Karpas-422 (cell line): ENCODE results near the gene CDH2. TPM values are rescaled to one million over a fixed set of nuclear protein-coding genes. Genes with fewer than 3 reads are reported as not detected.

ENCODE experiments used
- DNase-seq: peaks from one replicate; pipeline ENCODE4 v3.0.0-alpha.2; 2015
- H2AFZ ChIP-seq: fragments of 200-600 bp; sonication (generic); 2 replicates; pipeline ENCODE4 v1.6.1; 2014; ENCODE audit warnings: antibody characterized with exemption, low read length, mixed read lengths
- H3K27ac ChIP-seq: fragments of 200-600 bp; sonication (generic); 2 replicates; pipeline ENCODE4 v1.5.1; 2014; ENCODE audit warnings: mild to moderate bottlenecking, low read length, moderate library complexity
- H3K27me3 ChIP-seq: fragments of 200-600 bp; sonication (generic); 2 replicates; pipeline ENCODE4 v1.6.1; 2014; ENCODE audit warnings: low read length, mixed read lengths
- H3K36me3 ChIP-seq: fragments of 200-600 bp; sonication (generic); 2 replicates; pipeline ENCODE4 v1.6.1; 2014; ENCODE audit warnings: low read length, mixed read lengths; ENCODE audit not compliant: insufficient read depth
- H3K4me1 ChIP-seq: fragments of 200-600 bp; sonication (generic); 2 replicates; pipeline ENCODE4 v1.6.1; 2014; ENCODE audit warnings: mild to moderate bottlenecking, low read length, mixed read lengths
- H3K4me2 ChIP-seq: fragments of 200-600 bp; sonication (generic); 2 replicates; pipeline ENCODE4 v1.6.1; 2014; ENCODE audit warnings: low read length, low read depth, mild to moderate bottlenecking; ENCODE audit not compliant: poor library complexity, severe bottlenecking
- H3K4me3 ChIP-seq: fragments of 200-600 bp; sonication (generic); 2 replicates; pipeline ENCODE4 v1.5.1; 2014; ENCODE audit warnings: mild to moderate bottlenecking, antibody characterized with exemption, low read length, mixed read lengths
- H3K79me2 ChIP-seq: fragments of 200-600 bp; sonication (generic); 2 replicates; pipeline ENCODE4 v1.6.1; 2014; ENCODE audit warnings: mild to moderate bottlenecking, low read length, mixed read lengths
- H3K9ac ChIP-seq: fragments of 200-600 bp; sonication (generic); 2 replicates; pipeline ENCODE4 v1.6.0; 2014; ENCODE audit warnings: low read length
- H3K9me2 ChIP-seq: fragments of 200-600 bp; sonication (generic), shearing (Covaris generic); replicated peaks from 2 replicates; pipeline ENCODE4 v1.6.0; 2014; ENCODE audit warnings: mild to moderate bottlenecking, low read length, moderate library complexity; ENCODE audit not compliant: insufficient read depth
- H3K9me3 ChIP-seq: fragments of 300-700, 200-600 bp; sonication (generic); 2 replicates; pipeline ENCODE4 v1.6.1; 2014; ENCODE audit warnings: low read length, mixed read lengths
- H4K20me1 ChIP-seq: fragments of 200-600 bp; sonication (generic); 2 replicates; pipeline ENCODE4 v1.6.1; 2014; ENCODE audit warnings: mild to moderate bottlenecking, antibody characterized with exemption, low read length, low read depth; ENCODE audit not compliant: insufficient read depth
- total RNA-seq: library from RNA; depleted of rRNA; stranded (reverse); fragments of >200 nt; shearing (Covaris generic); gene quantifications from 2 replicates; pipeline ENCODE4 v1.2.3, GENCODE V29; 2014; ENCODE audit warnings: low replicate concordance

Gene CDH2
- total RNA-seq, 1 experiment from 2014 or later = not detected

DNA sequence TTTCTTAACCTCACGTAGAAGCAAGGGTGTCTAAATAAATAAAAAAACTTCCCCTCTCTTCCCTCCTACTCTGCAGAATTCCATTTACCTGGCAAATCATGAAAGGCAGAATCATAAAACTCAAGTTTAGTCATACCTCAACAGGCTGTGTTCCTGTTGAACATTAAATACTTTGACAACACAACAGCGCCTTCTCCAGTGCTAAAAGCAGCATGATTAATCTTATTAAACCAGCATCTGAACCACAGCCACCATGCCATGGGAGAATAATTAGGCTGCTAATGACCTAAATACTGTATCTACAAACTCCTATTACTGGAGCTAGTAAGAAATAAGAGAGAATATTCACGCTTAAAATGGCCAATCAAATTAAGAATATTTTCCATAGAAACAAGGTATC is 68.1 kb downstream of the CDH2 start:
- H3K9ac ChIP-seq = no peak overlapping the region
- no peak overlapping the region for H3K4me3 ChIP-seq
- no peaks in the 10 kb centered on the region for H3K4me1 ChIP-seq
- H3K36me3 ChIP-seq = no peaks in the 10 kb centered on the region
- H4K20me1 ChIP-seq = no peaks in the 10 kb centered on the region
- H3K9me3 ChIP-seq = peaks cover 9% of the 10 kb centered on the region; the same call in 1 of the 2 replicates
- no peak overlapping the region for H2AFZ ChIP-seq
- H3K4me2 ChIP-seq = no peak overlapping the region
- no peak for DNase-seq
- H3K27me3 ChIP-seq = no peaks in the 10 kb centered on the region
- H3K9me2 ChIP-seq = no peaks in the 10 kb centered on the region
- no peaks in the 10 kb centered on the region for H3K79me2 ChIP-seq
- H3K27ac ChIP-seq = no peak overlapping the region

DNA sequence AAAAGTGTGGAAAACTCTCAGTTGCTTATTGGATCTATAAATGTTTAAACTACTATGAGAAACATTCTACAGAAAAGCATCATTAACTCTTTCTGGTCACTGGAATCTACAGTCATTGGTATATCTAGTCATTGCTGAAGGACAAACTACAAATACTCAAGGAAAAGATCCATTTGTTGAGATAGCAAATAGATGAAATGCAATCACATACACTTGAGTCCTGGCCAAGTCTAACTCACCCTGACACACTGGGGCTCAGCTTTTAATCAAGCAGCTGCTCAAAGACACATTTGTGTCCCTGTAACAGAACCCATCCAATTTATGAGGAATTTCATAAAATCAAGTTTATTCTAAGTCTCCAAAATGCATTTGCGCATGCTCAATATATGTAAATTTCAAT is 68.7 kb downstream of the CDH2 start:
- H3K9ac ChIP-seq = no peak overlapping the region
- no peak for DNase-seq
- H3K4me2 ChIP-seq = no peak overlapping the region
- H3K9me2 ChIP-seq = no peaks in the 10 kb centered on the region
- H3K4me3 ChIP-seq = no peak overlapping the region
- H4K20me1 ChIP-seq = no peaks in the 10 kb centered on the region
- H3K36me3 ChIP-seq = no peaks in the 10 kb centered on the region
- H3K79me2 ChIP-seq = no peaks in the 10 kb centered on the region
- H3K9me3 ChIP-seq = peaks cover 9% of the 10 kb centered on the region; the same call in 1 of the 2 replicates
- H3K27me3 ChIP-seq = no peaks in the 10 kb centered on the region
- H3K4me1 ChIP-seq = no peaks in the 10 kb centered on the region
- no peak overlapping the region for H3K27ac ChIP-seq
- no peak overlapping the region for H2AFZ ChIP-seq

DNA sequence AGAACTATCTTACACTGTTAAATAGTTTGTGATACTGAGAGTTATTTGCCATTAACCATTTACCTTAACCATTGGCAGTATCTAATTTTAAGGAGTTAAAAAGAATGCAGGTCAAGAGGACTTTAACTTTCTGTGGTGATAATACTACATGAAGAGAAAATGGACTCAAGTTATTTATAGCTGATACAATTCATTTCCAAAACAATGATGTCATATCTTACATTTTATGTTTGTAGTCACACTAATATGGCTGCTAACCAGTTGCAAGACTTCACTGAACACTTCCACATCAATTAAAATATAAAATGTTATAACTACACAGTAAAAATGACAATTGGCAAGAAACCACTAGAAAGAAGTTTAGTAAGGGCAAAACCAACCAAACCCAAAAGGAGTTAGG is 77.7 kb downstream of the CDH2 start:
- Histone ChIP-seq H2AFZ (no peak overlapping the region), H3K4me1 (no peaks in the 10 kb centered on the region), H3K27ac (no peak overlapping the region), H3K79me2 (no peaks in the 10 kb centered on the region), H3K9ac (no peak overlapping the region), H3K36me3 (no peaks in the 10 kb centered on the region), H3K9me2 (no peaks in the 10 kb centered on the region), H4K20me1 (no peaks in the 10 kb centered on the region), H3K4me3 (no peak overlapping the region), H3K4me2 (no peak overlapping the region), H3K9me3 (peaks cover 23% of the 10 kb centered on the region), H3K27me3 (no peaks in the 10 kb centered on the region)
- DNase-seq = no peak

DNA sequence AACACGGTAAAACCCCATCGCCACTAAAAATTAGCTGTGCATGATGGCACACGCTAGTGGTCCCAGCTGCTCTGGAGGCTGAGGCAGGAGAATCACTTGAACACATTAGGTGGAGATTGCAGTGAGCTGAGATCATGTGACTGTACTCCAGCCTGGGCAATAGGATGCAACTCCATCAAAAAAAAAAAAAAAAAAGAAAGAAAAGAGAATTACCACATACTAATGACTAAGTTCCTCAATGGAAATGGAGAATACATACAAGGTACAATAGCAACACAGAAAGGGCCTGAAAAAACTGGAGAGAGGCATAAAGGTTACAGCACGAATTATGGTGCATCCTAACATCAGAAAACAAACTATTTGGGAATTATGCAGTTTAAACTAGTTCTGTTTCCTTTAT is 81.3 kb downstream of the CDH2 start:
- Histone ChIP-seq H3K9me2 (no peaks in the 10 kb centered on the region), H3K4me3 (no peak overlapping the region), H3K4me2 (no peak overlapping the region), H3K79me2 (no peaks in the 10 kb centered on the region), H3K27ac (no peak overlapping the region), H3K9ac (no peak overlapping the region), H3K27me3 (no peaks in the 10 kb centered on the region), H2AFZ (no peak overlapping the region), H3K9me3 (peaks cover 27% of the 10 kb centered on the region), H3K36me3 (no peaks in the 10 kb centered on the region), H4K20me1 (no peaks in the 10 kb centered on the region), H3K4me1 (no peaks in the 10 kb centered on the region)
- no peak for DNase-seq

DNA sequence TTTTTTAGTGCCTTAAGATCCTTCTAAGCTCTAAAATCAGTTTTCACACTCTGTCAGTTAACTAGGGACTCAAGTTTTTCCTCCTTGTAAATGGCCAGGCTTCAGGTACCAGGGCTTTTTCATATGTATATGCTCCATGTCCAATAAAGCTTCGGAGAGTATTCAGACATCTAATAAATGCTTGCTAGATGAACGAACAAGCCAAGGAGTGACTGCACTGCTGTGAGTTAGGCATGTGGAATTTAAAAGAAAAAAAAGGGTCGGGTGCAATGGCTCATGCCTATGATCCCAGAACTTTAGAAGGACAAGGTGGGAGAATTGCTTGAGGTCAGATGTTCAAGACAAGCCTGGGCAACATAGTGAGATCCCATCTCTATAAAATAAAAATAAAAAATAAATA is 81.9 kb downstream of the CDH2 start:
- Histone ChIP-seq H4K20me1 (no peaks in the 10 kb centered on the region), H3K4me1 (no peaks in the 10 kb centered on the region), H3K4me3 (no peak overlapping the region), H3K79me2 (no peaks in the 10 kb centered on the region), H3K36me3 (no peaks in the 10 kb centered on the region), H3K9ac (no peak overlapping the region), H3K4me2 (no peak overlapping the region), H3K9me2 (no peaks in the 10 kb centered on the region), H3K27me3 (no peaks in the 10 kb centered on the region), H3K9me3 (peaks cover 27% of the 10 kb centered on the region), H2AFZ (no peak overlapping the region), H3K27ac (no peak overlapping the region)
- DNase-seq = no peak

DNA sequence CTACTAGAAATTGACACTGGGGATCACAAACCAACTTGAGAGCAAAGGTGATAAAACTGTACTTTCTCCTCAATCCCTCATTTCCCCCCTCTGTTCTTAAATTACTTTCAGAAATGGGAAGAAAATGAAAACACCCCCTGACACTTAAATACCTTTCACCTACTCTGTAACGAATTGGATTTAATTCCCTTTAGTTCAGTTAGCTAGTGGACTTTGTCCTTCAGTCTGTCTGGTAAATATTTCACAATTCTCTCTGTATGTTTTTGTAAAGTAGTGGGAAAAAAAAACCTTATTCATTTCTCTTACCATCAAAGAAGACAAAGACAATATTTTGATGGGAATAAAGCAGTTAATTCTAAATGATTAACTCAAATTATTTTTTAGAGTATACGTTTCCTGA is 85.7 kb downstream of the CDH2 start:
- H3K4me2 ChIP-seq = no peak overlapping the region
- H3K4me3 ChIP-seq = no peak overlapping the region
- H3K36me3 ChIP-seq = no peaks in the 10 kb centered on the region
- H3K27ac ChIP-seq = no peak overlapping the region
- H3K4me1 ChIP-seq = no peaks in the 10 kb centered on the region
- DNase-seq = no peak
- H3K27me3 ChIP-seq = no peaks in the 10 kb centered on the region
- no peaks in the 10 kb centered on the region for H3K9me2 ChIP-seq
- no peaks in the 10 kb centered on the region for H3K79me2 ChIP-seq
- H4K20me1 ChIP-seq = no peaks in the 10 kb centered on the region
- no peak overlapping the region for H2AFZ ChIP-seq
- peaks cover 13% of the 10 kb centered on the region for H3K9me3 ChIP-seq
- H3K9ac ChIP-seq = no peak overlapping the region

DNA sequence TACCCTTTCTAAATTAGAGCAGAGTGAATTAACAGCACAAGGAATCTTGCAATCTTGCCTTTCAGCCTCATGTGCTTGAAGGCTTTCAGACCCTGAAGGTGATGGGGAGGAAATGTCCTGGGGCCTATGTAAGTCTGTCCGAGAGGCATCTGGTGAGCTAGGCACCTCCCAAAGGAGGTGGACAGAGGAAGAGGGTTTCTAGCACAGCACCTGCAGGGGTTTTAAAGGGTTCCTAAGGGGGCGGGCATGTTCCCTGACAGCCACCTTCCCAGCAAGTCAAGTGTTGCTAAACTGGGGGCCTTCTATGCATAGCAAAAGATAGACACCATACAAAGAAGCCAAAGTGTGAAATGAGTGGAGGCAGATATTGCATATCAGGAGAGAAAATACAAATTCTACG is 88.5 kb downstream of the CDH2 start:
- no peaks in the 10 kb centered on the region for H3K79me2 ChIP-seq
- H3K27me3 ChIP-seq = no peaks in the 10 kb centered on the region
- H3K36me3 ChIP-seq = no peaks in the 10 kb centered on the region
- no peak overlapping the region for H3K4me3 ChIP-seq
- H3K4me2 ChIP-seq = no peak overlapping the region
- peaks cover 9% of the 10 kb centered on the region for H3K9me3 ChIP-seq
- no peak overlapping the region for H3K27ac ChIP-seq
- no peaks in the 10 kb centered on the region for H3K4me1 ChIP-seq
- H4K20me1 ChIP-seq = no peaks in the 10 kb centered on the region
- no peak overlapping the region for H2AFZ ChIP-seq
- no peak for DNase-seq
- no peak overlapping the region for H3K9ac ChIP-seq
- H3K9me2 ChIP-seq = no peaks in the 10 kb centered on the region

DNA sequence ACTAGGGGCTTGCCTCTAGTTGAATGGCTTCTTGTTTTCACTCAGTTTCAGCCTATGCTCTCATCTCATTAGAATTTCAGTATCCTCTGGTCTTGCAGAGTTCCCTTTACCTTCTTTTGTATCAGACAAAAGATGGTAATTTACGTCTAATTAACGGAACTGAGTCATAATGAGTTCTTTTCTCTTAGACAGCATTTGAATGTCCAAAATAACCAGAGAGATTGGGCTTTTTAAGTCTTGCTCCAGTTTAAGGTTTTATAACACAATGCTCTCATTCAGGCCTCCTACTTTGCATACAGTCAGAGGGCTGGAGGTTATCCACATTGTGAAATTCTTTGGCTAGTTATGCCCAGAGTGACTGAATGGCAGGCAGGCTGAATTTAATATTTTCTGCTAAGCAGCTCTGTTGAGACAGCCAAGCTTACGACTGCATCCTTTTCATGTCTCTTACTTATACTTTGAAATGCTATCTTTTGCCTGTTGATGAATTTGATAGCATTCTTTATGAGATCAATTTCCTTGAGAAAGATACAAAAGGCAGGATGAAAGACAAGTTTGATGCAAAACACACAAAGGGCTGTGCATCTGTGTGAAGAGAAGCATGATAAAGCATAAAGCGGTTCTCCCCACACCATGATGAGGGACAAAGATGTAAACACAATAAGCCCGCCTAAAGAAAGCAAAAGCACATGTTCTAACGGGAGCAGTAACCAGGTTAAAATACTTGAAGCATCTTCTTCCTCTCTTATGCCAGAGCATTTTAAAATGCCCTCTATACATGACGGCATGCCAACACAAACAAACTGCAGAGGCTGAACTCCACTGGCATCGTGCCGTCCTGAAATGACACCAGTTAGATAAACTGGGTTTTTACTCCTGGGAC is 90.0 kb downstream of the CDH2 start:
- no peak overlapping the region for H3K4me3 ChIP-seq
- H3K4me2 ChIP-seq = no peak overlapping the region
- H3K27me3 ChIP-seq = no peaks in the 10 kb centered on the region
- no peaks in the 10 kb centered on the region for H3K4me1 ChIP-seq
- no peak overlapping the region for H3K27ac ChIP-seq
- H3K79me2 ChIP-seq = no peaks in the 10 kb centered on the region
- H3K9ac ChIP-seq = no peak overlapping the region
- DNase-seq = peak; percentile 42
- H3K36me3 ChIP-seq = no peaks in the 10 kb centered on the region
- H4K20me1 ChIP-seq = no peaks in the 10 kb centered on the region
- H2AFZ ChIP-seq = no peak overlapping the region
- peaks cover 2% of the 10 kb centered on the region; the same call in 1 of the 2 replicates for H3K9me3 ChIP-seq
- no peaks in the 10 kb centered on the region for H3K9me2 ChIP-seq
